ENCODE measurements around the gene TRAK2.
"Not testable (repeated sequence)": the region's sequence is repeated elsewhere in the genome, so short reads cannot be mapped to it uniquely, and the experiment has no call there.

- TF ChIP-seq POLR2AphosphoS5, CTCF, POLR2A (IDR thresholded peaks at IDR 0.05): not testable (repeated sequence)
Observed at GRCh38 chr2:201483758-201484157, 32.5 kb upstream of the TRAK2 start.
